Activated T-helper 17 cell treated with anti-CD3 and anti-CD28 coated beads, Interleukin-2, amount 50 U/mL, for 72 hours (primary cell): ENCODE data around the gene NADSYN1. TPM values are rescaled to one million over a fixed set of nuclear protein-coding genes. Genes with fewer than 3 reads are reported as not detected.

Experiments used
- total RNA-seq, 2 donors: library from RNA; stranded (reverse); gene quantifications; one replicate each; pipeline ENCODE4 v1.2.3, GENCODE V29; 2022

Gene NADSYN1
- total RNA-seq, 2 donors from 2014 or later: 108 to 152 TPM

Other genes starting within 250 kb of the NADSYN1 start
- gene SHANK2, start 200.6 kb upstream of the NADSYN1 start, total RNA-seq: not detected
- 10 to 100 TPM; 38.8 to 67.1 TPM for gene DHCR7, start 4.8 kb upstream of the NADSYN1 start, total RNA-seq
- gene KRTAP5-7, start 74.1 kb downstream of the NADSYN1 start, total RNA-seq: under 1 TPM in 1 of 2 donors, not detected in 1; 0.17 TPM
- gene KRTAP5-8, start 84.8 kb downstream of the NADSYN1 start, total RNA-seq: under 1 TPM in 1 of 2 donors, not detected in 1; 0.50 TPM
- under 1 TPM in 1 of 2 donors, not detected in 1; 0.22 TPM for gene KRTAP5-9, start 95.2 kb downstream of the NADSYN1 start, total RNA-seq
- not detected for gene KRTAP5-10, start 112.4 kb downstream of the NADSYN1 start, total RNA-seq
- gene KRTAP5-11, start 129.7 kb downstream of the NADSYN1 start, total RNA-seq: not detected